HEK293 (cell line): ENCODE results near the gene DCUN1D2.

Source experiments
- FEZF1 ChIP-seq: fragments of 450-650 bp; formaldehyde crosslinking; IDR thresholded peaks from 2 replicates; pipeline ENCODE4 v1.5.1; 2016; ENCODE audit warnings: missing biosample characterization, missing genetic modification characterization
- GLI2 ChIP-seq: fragments of 450-650 bp; formaldehyde crosslinking; IDR thresholded peaks from 2 replicates; pipeline ENCODE4; 2017; ENCODE audit warnings: missing biosample characterization, missing genetic modification characterization, low read depth, borderline replicate concordance
- GLIS2 ChIP-seq: fragments of 450-650 bp; formaldehyde crosslinking; IDR thresholded peaks from 2 replicates; pipeline ENCODE4 v1.5.1; 2016; ENCODE audit warnings: missing biosample characterization, missing genetic modification characterization
- HOXA7 ChIP-seq: sonication (generic); formaldehyde crosslinking; IDR thresholded peaks from 2 replicates; pipeline ENCODE4 v1.8.1; 2022; ENCODE audit warnings: missing genetic modification reagents, borderline replicate concordance
- IKZF3 ChIP-seq: fragments of 450-650 bp; IDR thresholded peaks from 2 replicates; pipeline ENCODE4 v1.5.0; 2018; ENCODE audit warnings: missing biosample characterization, mild to moderate bottlenecking, missing genetic modification characterization, moderate library complexity
- KLF8 ChIP-seq: fragments of 450-650 bp; formaldehyde crosslinking; IDR thresholded peaks from 2 replicates; pipeline ENCODE4 v1.5.1; 2016; ENCODE audit warnings: missing biosample characterization, missing genetic modification characterization
- KLF9 ChIP-seq: fragments of 450-650 bp; formaldehyde crosslinking; IDR thresholded peaks from 2 replicates; pipeline ENCODE4 v1.5.1; 2016; ENCODE audit warnings: missing biosample characterization, missing genetic modification characterization, low read depth
- PRDM4 ChIP-seq: fragments of 450-650 bp; formaldehyde crosslinking; IDR thresholded peaks from 2 replicates; pipeline ENCODE4 v1.5.1; 2017; ENCODE audit warnings: missing biosample characterization, missing genetic modification characterization
- REPIN1 ChIP-seq: fragments of 450-650 bp; formaldehyde crosslinking; IDR thresholded peaks from 2 replicates; pipeline ENCODE4 v1.5.1; 2017; ENCODE audit warnings: missing biosample characterization, missing genetic modification characterization, low read depth
- SP3 ChIP-seq: fragments of 450-650 bp; formaldehyde crosslinking; IDR thresholded peaks from 2 replicates; pipeline ENCODE4 v1.5.1; 2016; ENCODE audit warnings: missing biosample characterization, missing genetic modification characterization
- ZBTB1 ChIP-seq: fragments of 450-650 bp; formaldehyde crosslinking; IDR thresholded peaks from 2 replicates; pipeline ENCODE4 v1.5.1; 2016; ENCODE audit warnings: missing biosample characterization, missing genetic modification characterization
- ZBTB10 ChIP-seq: fragments of 450-650 bp; formaldehyde crosslinking; IDR thresholded peaks from 2 replicates; pipeline ENCODE4 v1.5.1; 2016; ENCODE audit warnings: missing biosample characterization, missing genetic modification characterization
- ZBTB17 ChIP-seq: fragments of 450-650 bp; formaldehyde crosslinking; IDR thresholded peaks from 2 replicates; pipeline ENCODE4 v1.5.1; 2016; ENCODE audit warnings: missing biosample characterization, missing genetic modification characterization
- ZBTB20 ChIP-seq: fragments of 450-650 bp; formaldehyde crosslinking; IDR thresholded peaks from 2 replicates; pipeline ENCODE4 v1.5.1; 2016; ENCODE audit warnings: missing biosample characterization, missing genetic modification characterization
- ZBTB49 ChIP-seq: fragments of 450-650 bp; formaldehyde crosslinking; IDR thresholded peaks from 2 replicates; pipeline ENCODE4 v1.5.1; 2016; ENCODE audit warnings: missing biosample characterization, missing genetic modification characterization, low read depth
- ZNF155 ChIP-seq: fragments of 450-650 bp; formaldehyde crosslinking; IDR thresholded peaks from 2 replicates; pipeline ENCODE4 v1.5.1; 2016; ENCODE audit warnings: missing biosample characterization, missing genetic modification characterization
- ZNF37A ChIP-seq: fragments of 450-650 bp; IDR thresholded peaks from 2 replicates; pipeline ENCODE4 v1.5.1; 2018; ENCODE audit warnings: missing biosample characterization, missing genetic modification characterization
- ZNF404 ChIP-seq: fragments of 450-650 bp; formaldehyde crosslinking; IDR thresholded peaks from 2 replicates; pipeline ENCODE4 v1.5.1; 2017; ENCODE audit warnings: missing biosample characterization, missing genetic modification characterization
- ZNF416 ChIP-seq: fragments of 450-650 bp; formaldehyde crosslinking; IDR thresholded peaks from 2 replicates; pipeline ENCODE4 v1.5.1; 2016; ENCODE audit warnings: missing biosample characterization, missing genetic modification characterization
- ZNF48 ChIP-seq: fragments of 450-650 bp; formaldehyde crosslinking; IDR thresholded peaks from 2 replicates; pipeline ENCODE4 v1.5.1; 2016; ENCODE audit warnings: missing biosample characterization, missing genetic modification characterization
- ZNF701 ChIP-seq: fragments of 450-650 bp; formaldehyde crosslinking; IDR thresholded peaks from 2 replicates; pipeline ENCODE4 v1.5.1; 2016; ENCODE audit warnings: missing biosample characterization, missing genetic modification characterization
- ZNF707 ChIP-seq: fragments of 450-650 bp; formaldehyde crosslinking; IDR thresholded peaks from 2 replicates; pipeline ENCODE4 v1.5.1; 2016; ENCODE audit warnings: missing biosample characterization, missing genetic modification characterization
- ZNF747 ChIP-seq: fragments of 450-650 bp; formaldehyde crosslinking; IDR thresholded peaks from 2 replicates; pipeline ENCODE4 v1.5.1; 2016; ENCODE audit warnings: missing biosample characterization, missing genetic modification characterization
- ZSCAN30 ChIP-seq: fragments of 450-650 bp; IDR thresholded peaks from 2 replicates; pipeline ENCODE4 v1.5.1; 2018; ENCODE audit warnings: missing biosample characterization, mild to moderate bottlenecking, missing genetic modification characterization, moderate library complexity
- TF ChIP-seq, protein P1 (sequence below): fragments of 450-650 bp; formaldehyde crosslinking; IDR thresholded peaks from 2 replicates; pipeline ENCODE4 v1.5.1; 2017; ENCODE audit warnings: missing biosample characterization, missing genetic modification characterization
- TF ChIP-seq, protein P2 (sequence below): fragments of 450-650 bp; formaldehyde crosslinking; IDR thresholded peaks from 2 replicates; pipeline ENCODE4 v1.5.1; 2016; ENCODE audit warnings: missing biosample characterization, missing genetic modification characterization
- TF ChIP-seq, protein P3 (sequence below): fragments of 450-650 bp; formaldehyde crosslinking; IDR thresholded peaks from 2 replicates; pipeline ENCODE4 v1.5.1; 2016; ENCODE audit warnings: missing biosample characterization, missing genetic modification characterization
- TF ChIP-seq, protein P4 (sequence below): fragments of 450-650 bp; formaldehyde crosslinking; IDR thresholded peaks from 2 replicates; pipeline ENCODE4 v1.5.1; 2016; ENCODE audit warnings: missing biosample characterization, missing genetic modification characterization

DCUN1D2 gene

DNA sequence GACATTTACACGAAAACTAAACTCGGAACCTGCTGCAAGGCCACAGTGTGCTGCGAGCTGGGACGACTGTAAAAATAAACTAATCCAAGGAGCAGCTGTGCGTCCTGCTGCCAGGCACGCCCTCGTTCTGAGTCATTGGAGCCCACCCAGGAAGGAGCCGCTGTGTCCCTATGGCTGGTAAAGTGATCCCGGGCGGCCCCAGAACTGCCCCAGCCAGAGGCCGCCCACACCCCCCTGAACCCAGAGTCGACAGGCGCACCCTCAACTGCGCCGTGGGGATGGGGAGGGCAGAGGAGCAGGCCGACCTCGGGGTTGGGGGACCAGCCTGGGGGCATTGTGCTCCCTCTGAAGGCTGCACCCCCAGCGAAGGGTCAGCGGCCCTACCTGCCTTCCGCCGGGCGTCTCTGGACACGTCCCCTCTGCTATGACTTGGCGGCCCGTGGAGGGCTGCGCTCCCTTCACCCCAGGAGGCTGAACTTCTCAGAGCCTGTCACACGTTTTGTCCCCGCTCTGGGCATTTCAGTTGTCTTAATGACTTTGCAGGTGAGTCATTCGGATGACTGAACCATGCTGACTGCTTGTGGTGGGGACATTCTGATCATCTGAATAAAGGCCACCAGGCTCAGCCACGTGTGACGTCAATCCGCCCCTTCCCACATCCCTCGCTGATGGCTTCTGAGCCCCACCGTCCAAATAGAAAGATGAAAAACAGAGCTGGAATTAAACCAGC lies 79.9 kb downstream of the DCUN1D2 start (continued):
- TF ChIP-seq SP3 (tag by site-specific recombination) (no peak), PRDM4 (tag by site-specific recombination) (no peak), ZNF155 (no peak), ZSCAN30 (tag by site-specific recombination) (no peak), ZBTB10 (tag by site-specific recombination) (no peak; the same call in 1 of the 2 replicates), REPIN1 (tag by site-specific recombination) (no peak), ZBTB17 (tag by site-specific recombination) (peak; percentile 47; the same call in 1 of the 2 replicates), ZNF707 (no peak), ZNF404 (tag by site-specific recombination) (no peak), KLF9 (tag by site-specific recombination) (peak; percentile 80), HOXA7 (CRISPR knock-in tag) (no peak), ZBTB49 (tag by site-specific recombination) (no peak), ZNF747 (tag by site-specific recombination) (no peak), ZNF416 (tag by site-specific recombination) (no peak), ZNF701 (no peak), GLIS2 (tag by site-specific recombination) (peak; percentile 97), GLI2 (tag by site-specific recombination) (no peak), ZBTB20 (tag by site-specific recombination) (no peak), FEZF1 (tag by site-specific recombination) (no peak), IKZF3 (tag by site-specific recombination) (no peak), KLF8 (peak; percentile 32; the same call in 1 of the 2 replicates), ZNF48 (tag by site-specific recombination) (no peak), ZBTB1 (tag by site-specific recombination) (no peak), ZNF37A (tag by site-specific recombination) (no peak)
- TF ChIP-seq, protein P1, sequence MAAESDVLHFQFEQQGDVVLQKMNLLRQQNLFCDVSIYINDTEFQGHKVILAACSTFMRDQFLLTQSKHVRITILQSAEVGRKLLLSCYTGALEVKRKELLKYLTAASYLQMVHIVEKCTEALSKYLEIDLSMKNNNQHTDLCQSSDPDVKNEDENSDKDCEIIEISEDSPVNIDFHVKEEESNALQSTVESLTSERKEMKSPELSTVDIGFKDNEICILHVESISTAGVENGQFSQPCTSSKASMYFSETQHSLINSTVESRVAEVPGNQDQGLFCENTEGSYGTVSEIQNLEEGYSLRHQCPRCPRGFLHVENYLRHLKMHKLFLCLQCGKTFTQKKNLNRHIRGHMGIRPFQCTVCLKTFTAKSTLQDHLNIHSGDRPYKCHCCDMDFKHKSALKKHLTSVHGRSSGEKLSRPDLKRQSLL: no peak
- TF ChIP-seq, protein P2, sequence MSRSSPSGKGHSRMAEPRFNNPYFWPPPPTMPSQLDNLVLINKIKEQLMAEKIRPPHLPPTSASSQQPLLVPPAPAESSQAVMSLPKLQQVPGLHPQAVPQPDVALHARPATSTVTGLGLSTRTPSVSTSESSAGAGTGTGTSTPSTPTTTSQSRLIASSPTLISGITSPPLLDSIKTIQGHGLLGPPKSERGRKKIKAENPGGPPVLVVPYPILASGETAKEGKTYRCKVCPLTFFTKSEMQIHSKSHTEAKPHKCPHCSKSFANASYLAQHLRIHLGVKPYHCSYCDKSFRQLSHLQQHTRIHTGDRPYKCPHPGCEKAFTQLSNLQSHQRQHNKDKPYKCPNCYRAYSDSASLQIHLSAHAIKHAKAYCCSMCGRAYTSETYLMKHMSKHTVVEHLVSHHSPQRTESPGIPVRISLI (tag by site-specific recombination): no peak
- TF ChIP-seq, protein P3, sequence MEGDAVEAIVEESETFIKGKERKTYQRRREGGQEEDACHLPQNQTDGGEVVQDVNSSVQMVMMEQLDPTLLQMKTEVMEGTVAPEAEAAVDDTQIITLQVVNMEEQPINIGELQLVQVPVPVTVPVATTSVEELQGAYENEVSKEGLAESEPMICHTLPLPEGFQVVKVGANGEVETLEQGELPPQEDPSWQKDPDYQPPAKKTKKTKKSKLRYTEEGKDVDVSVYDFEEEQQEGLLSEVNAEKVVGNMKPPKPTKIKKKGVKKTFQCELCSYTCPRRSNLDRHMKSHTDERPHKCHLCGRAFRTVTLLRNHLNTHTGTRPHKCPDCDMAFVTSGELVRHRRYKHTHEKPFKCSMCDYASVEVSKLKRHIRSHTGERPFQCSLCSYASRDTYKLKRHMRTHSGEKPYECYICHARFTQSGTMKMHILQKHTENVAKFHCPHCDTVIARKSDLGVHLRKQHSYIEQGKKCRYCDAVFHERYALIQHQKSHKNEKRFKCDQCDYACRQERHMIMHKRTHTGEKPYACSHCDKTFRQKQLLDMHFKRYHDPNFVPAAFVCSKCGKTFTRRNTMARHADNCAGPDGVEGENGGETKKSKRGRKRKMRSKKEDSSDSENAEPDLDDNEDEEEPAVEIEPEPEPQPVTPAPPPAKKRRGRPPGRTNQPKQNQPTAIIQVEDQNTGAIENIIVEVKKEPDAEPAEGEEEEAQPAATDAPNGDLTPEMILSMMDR: no peak
- TF ChIP-seq, protein P4, sequence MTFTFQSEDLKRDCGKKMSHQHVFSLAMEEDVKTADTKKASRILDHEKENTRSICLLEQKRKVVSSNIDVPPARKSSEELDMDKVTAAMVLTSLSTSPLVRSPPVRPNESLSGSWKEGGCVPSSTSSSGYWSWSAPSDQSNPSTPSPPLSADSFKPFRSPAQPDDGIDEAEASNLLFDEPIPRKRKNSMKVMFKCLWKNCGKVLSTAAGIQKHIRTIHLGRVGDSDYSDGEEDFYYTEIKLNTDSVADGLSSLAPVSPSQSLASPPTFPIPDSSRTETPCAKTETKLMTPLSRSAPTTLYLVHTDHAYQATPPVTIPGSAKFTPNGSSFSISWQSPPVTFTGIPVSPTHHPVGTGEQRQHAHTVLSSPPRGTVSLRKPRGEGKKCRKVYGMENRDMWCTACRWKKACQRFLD (tag by site-specific recombination): no peak
